Measurements from ENCODE around the gene MSX2.

The MSX2 gene

DNA sequence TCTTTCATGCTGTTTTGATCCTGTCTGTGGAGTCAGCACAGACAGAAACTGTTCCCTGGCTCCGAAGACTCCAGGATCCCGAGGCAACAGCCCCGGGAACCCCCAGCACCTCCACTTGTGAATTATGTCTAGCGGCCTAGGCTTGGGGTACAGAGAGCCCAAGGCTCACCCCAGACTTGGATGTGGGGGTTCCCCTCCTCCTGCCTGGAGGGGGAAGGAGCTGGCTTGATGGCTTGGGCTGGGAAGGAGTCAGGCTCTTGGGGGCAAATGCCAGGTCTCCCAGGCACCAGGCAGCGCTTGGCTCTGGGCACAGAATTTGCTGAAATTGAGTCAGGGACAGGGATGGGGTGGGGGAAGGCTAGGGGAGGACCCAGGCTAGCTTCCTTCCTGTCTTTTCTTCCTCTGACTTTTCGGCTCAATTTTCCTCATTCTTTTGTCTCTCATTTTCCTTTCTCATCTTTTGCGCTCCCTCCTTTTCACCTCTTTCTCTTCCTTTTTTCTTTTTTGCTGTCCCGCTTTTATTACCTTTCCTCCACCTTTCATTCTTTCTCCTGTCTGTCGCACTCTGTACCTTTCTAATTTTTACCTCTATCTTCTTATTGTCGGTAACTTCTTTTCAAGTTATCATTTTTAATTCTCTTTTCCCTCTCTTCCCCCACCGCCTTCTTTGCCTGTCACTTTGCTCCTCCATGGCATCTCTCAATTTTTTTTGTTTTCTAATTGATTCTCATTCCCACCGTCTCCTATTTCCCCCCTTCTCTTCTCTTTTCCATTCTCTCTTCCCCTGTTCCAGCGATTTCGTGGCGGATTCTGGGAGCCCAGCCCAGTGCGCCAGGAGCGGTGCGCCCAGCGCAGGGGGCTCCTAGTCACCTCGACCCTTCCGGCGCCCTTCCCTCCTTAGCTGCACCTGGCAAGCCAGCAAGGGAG, 10.5 kb downstream of the MSX2 start:
- Histone ChIP-seq H3K36me3 (ENCODE audit: low read depth) (no peaks in the 10 kb centered on the region), H3K4me1 (ENCODE audit: insufficient read depth, poor library complexity, severe bottlenecking) (no peaks in the 10 kb centered on the region), H3K27ac (ENCODE audit: poor library complexity, severe bottlenecking) (no peak overlapping the region), H3K27me3 (ENCODE audit: insufficient read depth, poor library complexity, severe bottlenecking) (peaks cover 22% of the 10 kb centered on the region), H3K4me3 (ENCODE audit: severe bottlenecking) (peak overlapping the region; percentile 9), H3K9me3 (ENCODE audit: severe bottlenecking) (no peaks in the 10 kb centered on the region)
- ATAC-seq (ENCODE audit: low read depth): no peak
- no peak for DNase-seq (ENCODE audit: low spot score)
- TF ChIP-seq, protein P1, sequence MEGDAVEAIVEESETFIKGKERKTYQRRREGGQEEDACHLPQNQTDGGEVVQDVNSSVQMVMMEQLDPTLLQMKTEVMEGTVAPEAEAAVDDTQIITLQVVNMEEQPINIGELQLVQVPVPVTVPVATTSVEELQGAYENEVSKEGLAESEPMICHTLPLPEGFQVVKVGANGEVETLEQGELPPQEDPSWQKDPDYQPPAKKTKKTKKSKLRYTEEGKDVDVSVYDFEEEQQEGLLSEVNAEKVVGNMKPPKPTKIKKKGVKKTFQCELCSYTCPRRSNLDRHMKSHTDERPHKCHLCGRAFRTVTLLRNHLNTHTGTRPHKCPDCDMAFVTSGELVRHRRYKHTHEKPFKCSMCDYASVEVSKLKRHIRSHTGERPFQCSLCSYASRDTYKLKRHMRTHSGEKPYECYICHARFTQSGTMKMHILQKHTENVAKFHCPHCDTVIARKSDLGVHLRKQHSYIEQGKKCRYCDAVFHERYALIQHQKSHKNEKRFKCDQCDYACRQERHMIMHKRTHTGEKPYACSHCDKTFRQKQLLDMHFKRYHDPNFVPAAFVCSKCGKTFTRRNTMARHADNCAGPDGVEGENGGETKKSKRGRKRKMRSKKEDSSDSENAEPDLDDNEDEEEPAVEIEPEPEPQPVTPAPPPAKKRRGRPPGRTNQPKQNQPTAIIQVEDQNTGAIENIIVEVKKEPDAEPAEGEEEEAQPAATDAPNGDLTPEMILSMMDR (IDR thresholded peaks at IDR 0.05; ENCODE audit: poor library complexity, severe bottlenecking): no peak

DNA sequence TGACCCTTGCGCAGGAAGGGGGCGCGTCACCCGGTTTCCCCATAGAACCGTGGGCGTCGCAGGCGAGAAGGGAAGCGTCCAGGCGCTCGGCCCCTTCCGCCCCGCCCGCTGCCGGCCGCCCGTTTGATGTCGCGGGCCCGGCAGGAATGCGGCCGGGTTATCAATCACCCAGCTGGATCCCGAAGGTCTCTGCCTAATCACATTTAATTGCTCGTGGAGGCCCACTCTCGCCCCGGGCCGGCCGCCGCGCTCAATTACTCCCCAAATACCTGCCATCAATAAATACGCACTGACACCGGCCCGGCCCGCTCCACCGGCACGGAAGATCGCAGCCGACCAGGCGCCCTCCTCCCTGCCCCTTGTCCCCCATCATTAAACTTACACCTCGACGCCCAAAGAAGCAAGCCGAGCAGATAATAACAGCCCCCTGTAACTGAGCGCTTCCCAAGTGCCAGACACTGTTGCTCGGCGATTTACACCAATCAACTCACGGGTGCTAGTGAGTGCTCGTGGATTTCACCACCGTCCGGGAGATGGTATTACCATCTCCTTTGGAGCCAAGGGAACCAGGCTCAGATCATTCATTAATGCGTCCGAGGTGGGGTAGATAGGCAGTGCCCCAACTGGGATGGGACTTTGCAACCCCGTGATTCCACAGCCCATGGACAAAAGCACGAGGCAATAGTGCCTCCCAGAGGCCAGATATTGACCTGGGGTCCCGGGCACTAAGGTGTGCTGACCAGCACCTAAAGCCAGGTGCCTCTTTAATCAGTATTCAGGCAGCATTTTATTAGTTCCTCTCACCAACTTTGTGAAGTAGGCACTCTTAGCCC, 11.3 kb downstream of the MSX2 start:
- Histone ChIP-seq H3K27me3 (ENCODE audit: insufficient read depth, poor library complexity, severe bottlenecking) (peaks cover 22% of the 10 kb centered on the region), H3K27ac (ENCODE audit: poor library complexity, severe bottlenecking) (no peak overlapping the region), H3K4me3 (ENCODE audit: severe bottlenecking) (peak overlapping the region; percentile 9), H3K9me3 (ENCODE audit: severe bottlenecking) (no peaks in the 10 kb centered on the region), H3K4me1 (ENCODE audit: insufficient read depth, poor library complexity, severe bottlenecking) (no peaks in the 10 kb centered on the region), H3K36me3 (ENCODE audit: low read depth) (no peaks in the 10 kb centered on the region)
- TF ChIP-seq, protein P1 (IDR thresholded peaks at IDR 0.05; ENCODE audit: poor library complexity, severe bottlenecking): peak; percentile 76
- ATAC-seq (ENCODE audit: low read depth): peak; percentile 63
- DNase-seq (ENCODE audit: low spot score): no peak

DNA sequence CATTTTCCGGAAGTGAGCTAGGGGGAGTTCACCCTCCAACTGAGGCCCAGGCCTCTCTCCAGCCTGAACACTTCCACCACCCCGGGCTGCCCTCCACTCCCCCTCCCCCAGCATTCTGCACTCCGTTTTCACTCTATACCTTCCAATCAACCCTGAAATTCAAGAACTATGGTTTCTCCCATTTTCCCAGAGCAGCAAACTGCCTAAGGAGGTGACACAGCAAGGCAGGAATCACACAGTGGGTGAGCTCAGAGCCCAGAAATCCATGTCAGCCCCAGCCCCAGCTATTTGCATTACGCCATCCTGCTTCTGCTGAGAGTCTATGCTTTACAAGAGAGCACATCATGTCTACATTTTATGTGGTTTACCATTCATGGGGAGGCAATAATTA, 11.9 kb downstream of the MSX2 start:
- no peak overlapping the region for H3K27ac ChIP-seq (ENCODE audit: poor library complexity, severe bottlenecking)
- no peak for DNase-seq (ENCODE audit: low spot score)

DNA sequence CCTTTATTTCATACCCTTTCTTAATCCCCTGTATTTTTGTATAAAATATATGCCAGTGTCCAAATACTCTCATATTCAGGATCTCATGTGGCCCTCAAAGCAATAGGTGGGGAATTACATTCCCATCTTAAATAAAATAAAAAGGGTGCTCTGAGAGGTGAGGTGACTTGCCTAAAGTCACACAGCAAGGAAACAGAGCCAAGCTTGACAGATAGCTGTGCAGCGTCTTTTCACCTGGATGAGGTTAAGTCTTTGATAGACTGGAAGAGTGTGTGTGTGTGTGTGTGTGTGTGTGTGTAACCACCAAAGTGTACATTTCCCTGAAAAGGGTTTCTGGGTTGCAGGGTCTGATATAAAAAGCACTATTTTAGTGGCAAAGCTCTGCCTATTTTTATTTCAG, 12.4 kb downstream of the MSX2 start:
- DNase-seq (ENCODE audit: low spot score): no peak
- Histone ChIP-seq H3K4me3 (ENCODE audit: severe bottlenecking) (no peak overlapping the region), H3K27me3 (ENCODE audit: insufficient read depth, poor library complexity, severe bottlenecking) (peaks cover 22% of the 10 kb centered on the region), H3K36me3 (ENCODE audit: low read depth) (no peaks in the 10 kb centered on the region), H3K27ac (ENCODE audit: poor library complexity, severe bottlenecking) (no peak overlapping the region), H3K4me1 (ENCODE audit: insufficient read depth, poor library complexity, severe bottlenecking) (peaks cover 3% of the 10 kb centered on the region), H3K9me3 (ENCODE audit: severe bottlenecking) (no peaks in the 10 kb centered on the region)
- ATAC-seq (ENCODE audit: low read depth): no peak
- TF ChIP-seq, protein P1 (IDR thresholded peaks at IDR 0.05; ENCODE audit: poor library complexity, severe bottlenecking): no peak

More for the DNA sequence above, 11.9 kb downstream of the MSX2 start:
- Histone ChIP-seq H3K36me3 (ENCODE audit: low read depth) (no peaks in the 10 kb centered on the region), H3K9me3 (ENCODE audit: severe bottlenecking) (no peaks in the 10 kb centered on the region), H3K4me3 (ENCODE audit: severe bottlenecking) (no peak overlapping the region), H3K27me3 (ENCODE audit: insufficient read depth, poor library complexity, severe bottlenecking) (peaks cover 22% of the 10 kb centered on the region), H3K4me1 (ENCODE audit: insufficient read depth, poor library complexity, severe bottlenecking) (peaks cover under 1% of the 10 kb centered on the region)
- TF ChIP-seq, protein P1 (IDR thresholded peaks at IDR 0.05; ENCODE audit: poor library complexity, severe bottlenecking): peak; percentile 41
- ATAC-seq (ENCODE audit: low read depth): peak; percentile 77

Measured in RWPE2 (cell line).